HepG2 (cell line): ENCODE data around the gene ATOH8. TPM values are rescaled to one million over a fixed set of nuclear protein-coding genes. Genes with fewer than 3 reads are reported as not detected.
A peak's percentile ranks its signal among the peaks of the same experiment; 100 is the strongest.

Experiments
- BRF2 ChIP-seq: sonication (generic); formaldehyde crosslinking; IDR thresholded peaks from 2 replicates; pipeline ENCODE4 v1.8.1; 2022; ENCODE audit warnings: mild to moderate bottlenecking, missing genetic modification reagents
- CC2D1A ChIP-seq: sonication (generic); formaldehyde crosslinking; IDR thresholded peaks from 2 replicates; pipeline ENCODE4 v1.8.1; 2023; ENCODE audit warnings: mild to moderate bottlenecking, missing genetic modification reagents
- GTF2F1 ChIP-seq: fragments of 150-350 bp; IDR thresholded peaks from 2 replicates; pipeline ENCODE4 v1.6.1; 2014; ENCODE audit warnings: low read length
- KLF15 ChIP-seq: sonication (generic); formaldehyde crosslinking; IDR thresholded peaks from 2 replicates; pipeline ENCODE4 v1.8.1; 2023; ENCODE audit warnings: borderline replicate concordance, mild to moderate bottlenecking, inconsistent platforms, missing genetic modification reagents, mixed read lengths
- MXD4 ChIP-seq: IDR thresholded peaks from 2 replicates; pipeline ENCODE4 v1.6.1; 2016; ENCODE audit warnings: mild to moderate bottlenecking, missing biosample characterization, missing genetic modification reagents
- POLR2G ChIP-seq: fragments of 200-400 bp; formaldehyde crosslinking; IDR thresholded peaks from 2 replicates; pipeline ENCODE4 v1.6.1; 2018; ENCODE audit warnings: mild to moderate bottlenecking, low read depth, low read length, moderate library complexity
- SETDB1 ChIP-seq: sonication (generic); formaldehyde crosslinking; IDR thresholded peaks from 2 replicates; pipeline ENCODE4 v1.5.1; 2020; ENCODE audit warnings: missing genetic modification reagents, mild to moderate bottlenecking, borderline replicate concordance
- SP1 ChIP-seq, 2 experiments: fragments of 450-650 bp in 1 of 2; sonication (generic) in 1 of 2; formaldehyde crosslinking in 1 of 2; IDR thresholded peaks; 2 replicates each; pipeline versions ENCODE4 v1.4.0 to v1.6.1; 2016 to 2020; ENCODE audit warnings: missing genetic modification reagents in 1 of 2
- ZBTB38 ChIP-seq: sonication (generic); formaldehyde crosslinking; IDR thresholded peaks from 2 replicates; pipeline ENCODE4 v1.5.1; 2020; ENCODE audit warnings: mild to moderate bottlenecking, missing genetic modification reagents
- ZFP37 ChIP-seq: sonication (generic); formaldehyde crosslinking; IDR thresholded peaks from 2 replicates; pipeline ENCODE4 v1.4.0; 2020; ENCODE audit warnings: missing genetic modification reagents, borderline replicate concordance
- ZMYM3 ChIP-seq: sonication (generic); formaldehyde crosslinking; IDR thresholded peaks from 2 replicates; pipeline ENCODE4 v1.5.1; 2020; ENCODE audit warnings: mild to moderate bottlenecking, missing genetic modification reagents
- ZNF18 ChIP-seq: sonication (generic); formaldehyde crosslinking; IDR thresholded peaks from 2 replicates; pipeline ENCODE4 v1.8.0; 2022; ENCODE audit warnings: mild to moderate bottlenecking, missing genetic modification reagents; ENCODE audit not compliant: insufficient replicate concordance
- ZNF329 ChIP-seq: sonication (generic); formaldehyde crosslinking; IDR thresholded peaks from 2 replicates; pipeline ENCODE4 v1.9.0; 2021; ENCODE audit warnings: low read depth, mild to moderate bottlenecking, missing genetic modification reagents
- ZNF335 ChIP-seq: sonication (generic); formaldehyde crosslinking; IDR thresholded peaks from 2 replicates; pipeline ENCODE4 v1.4.0; 2020; ENCODE audit warnings: missing genetic modification reagents
- ZNF33B ChIP-seq: sonication (generic); formaldehyde crosslinking; IDR thresholded peaks from 2 replicates; pipeline ENCODE4 v1.5.1; 2020; ENCODE audit warnings: mild to moderate bottlenecking, missing genetic modification reagents
- ZNF746 ChIP-seq: sonication (generic); formaldehyde crosslinking; IDR thresholded peaks from 2 replicates; pipeline ENCODE4 v1.8.0; 2022; ENCODE audit warnings: mild to moderate bottlenecking, missing genetic modification reagents
- ZNF761 ChIP-seq: sonication (generic); formaldehyde crosslinking; conservative IDR thresholded peaks from 2 replicates; pipeline ENCODE4 v1.4.0; 2020; ENCODE audit warnings: mild to moderate bottlenecking, missing genetic modification reagents
- ZNF770 ChIP-seq: sonication (generic); formaldehyde crosslinking; IDR thresholded peaks from 2 replicates; pipeline ENCODE4 v1.5.0; 2020; ENCODE audit warnings: mild to moderate bottlenecking, missing genetic modification reagents
- ZSCAN25 ChIP-seq: sonication (generic); formaldehyde crosslinking; IDR thresholded peaks from 2 replicates; pipeline ENCODE4 v1.8.0; 2022; ENCODE audit warnings: mild to moderate bottlenecking, missing genetic modification reagents
- polyA plus RNA-seq, 8 experiments: library from polyadenylated mRNA; depleted of rRNA in 3 of 8; stranded (reverse) in 7 of 8; unstranded in 1 of 8; fragments of >200 nt; fragmentation: Illumina TruSeq in 4 of 8; extraction: Trizol in 4 of 8; gene quantifications; 2 replicates each; pipeline versions ENCODE4 v1.2.1 to v1.2.3, GENCODE V29; 2011 to 2016; ENCODE audit warnings: low read depth in 4 of 8, missing spikeins in 1 of 8, mixed read lengths in 1 of 8; ENCODE audit not compliant: insufficient read depth in 1 of 8
- total RNA-seq, 5 experiments: library from RNA; depleted of rRNA; stranded (reverse); fragments of >200 nt; fragmentation: Illumina TruSeq; extraction: Trizol; gene quantifications; 2 replicates each; pipeline ENCODE4 v1.2.3, GENCODE V29; 2016; ENCODE audit warnings: low read depth in 1 of 5
- TF ChIP-seq, protein P1 (sequence below): sonication (generic); formaldehyde crosslinking; IDR thresholded peaks from 2 replicates; pipeline ENCODE4 v1.5.0; 2020; ENCODE audit warnings: mild to moderate bottlenecking, missing genetic modification reagents, borderline replicate concordance
- TF ChIP-seq, protein P2 (sequence below): sonication (generic); formaldehyde crosslinking; IDR thresholded peaks from 2 replicates; pipeline ENCODE4 v1.4.0; 2020; ENCODE audit warnings: missing genetic modification reagents

ATOH8 gene
- total and polyA plus RNA-seq, 2 of the 13 experiments (the other 11 are each of a cell fraction or from before 2014, with no cell fraction given), result 0.13 to 0.61 TPM

DNA sequence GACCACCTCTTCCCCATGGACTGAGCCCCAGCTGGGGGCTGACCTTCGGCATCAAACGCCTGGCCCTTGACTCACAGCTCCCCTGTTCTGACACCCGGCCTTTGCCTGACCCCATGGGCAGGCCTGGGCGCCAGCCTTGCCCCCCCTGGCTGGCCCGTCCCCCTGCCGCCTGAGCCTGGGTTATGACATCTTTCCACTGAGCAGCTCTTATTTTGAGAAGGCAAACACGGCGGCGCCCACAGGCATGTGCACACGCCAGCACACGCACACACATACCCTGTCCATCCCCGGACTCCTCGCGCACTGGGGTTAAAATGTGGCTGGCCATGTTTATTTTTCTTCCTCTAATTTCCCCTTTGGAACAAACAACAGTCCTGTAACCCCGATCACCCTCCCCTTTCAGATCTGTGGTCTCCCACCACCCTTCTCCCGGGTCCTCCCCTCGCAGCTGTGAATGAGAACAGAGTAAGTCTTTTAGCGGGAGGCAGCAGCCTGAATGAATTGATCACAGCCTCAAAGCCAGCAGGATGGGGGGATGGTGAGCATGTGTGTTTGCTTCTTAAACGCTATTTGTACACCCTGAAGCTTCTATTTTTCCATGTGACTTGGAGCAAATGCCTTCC lies 11.8 kb upstream of the ATOH8 start (continued):
- TF ChIP-seq ZNF18 (CRISPR knock-in tag), result no peak
- TF ChIP-seq ZFP37 (CRISPR knock-in tag), result no peak
- TF ChIP-seq POLR2G, result no peak
- no peak for TF ChIP-seq ZNF770 (CRISPR knock-in tag)
- no peak for TF ChIP-seq CC2D1A
- TF ChIP-seq ZNF746 (CRISPR knock-in tag), result no peak
- no peak for TF ChIP-seq ZBTB38 (CRISPR knock-in tag)
- no peak for TF ChIP-seq MXD4 (CRISPR knock-in tag)
- no peak for TF ChIP-seq ZNF329
- TF ChIP-seq ZNF761 (CRISPR knock-in tag), result no peak
- 0 out of 2 replicates have a peak, but pooled peaks have one; percentile 7 for TF ChIP-seq ZMYM3 (CRISPR knock-in tag)
- TF ChIP-seq SP1 (IDR thresholded peaks at IDR 0.05), result no peak
- 0 out of 2 replicates have a peak, but pooled peaks have one; percentile 29 for TF ChIP-seq SP1 (CRISPR knock-in tag; IDR thresholded peaks at IDR 0.05)
- TF ChIP-seq ZNF33B (CRISPR knock-in tag), result no peak
- no peak for TF ChIP-seq ZNF335 (CRISPR knock-in tag)
- no peak for TF ChIP-seq ZSCAN25 (CRISPR knock-in tag)
- TF ChIP-seq, protein P1, sequence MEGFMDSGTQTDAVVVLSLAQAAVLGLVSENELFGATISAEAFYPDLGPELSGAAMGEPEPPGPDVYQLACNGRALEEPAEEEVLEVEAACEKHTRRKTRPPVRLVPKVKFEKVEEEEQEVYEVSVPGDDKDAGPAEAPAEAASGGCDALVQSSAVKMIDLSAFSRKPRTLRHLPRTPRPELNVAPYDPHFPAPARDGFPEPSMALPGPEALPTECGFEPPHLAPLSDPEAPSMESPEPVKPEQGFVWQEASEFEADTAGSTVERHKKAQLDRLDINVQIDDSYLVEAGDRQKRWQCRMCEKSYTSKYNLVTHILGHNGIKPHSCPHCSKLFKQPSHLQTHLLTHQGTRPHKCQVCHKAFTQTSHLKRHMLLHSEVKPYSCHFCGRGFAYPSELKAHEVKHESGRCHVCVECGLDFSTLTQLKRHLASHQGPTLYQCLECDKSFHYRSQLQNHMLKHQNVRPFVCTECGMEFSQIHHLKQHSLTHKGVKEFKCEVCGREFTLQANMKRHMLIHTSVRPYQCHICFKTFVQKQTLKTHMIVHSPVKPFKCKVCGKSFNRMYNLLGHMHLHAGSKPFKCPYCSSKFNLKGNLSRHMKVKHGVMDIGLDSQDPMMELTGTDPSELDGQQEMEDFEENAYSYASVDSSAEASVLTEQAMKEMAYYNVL (CRISPR knock-in tag), result 0 out of 2 replicates have a peak, but pooled peaks have one; percentile 16
- TF ChIP-seq BRF2 (CRISPR knock-in tag), result no peak
- no peak for TF ChIP-seq GTF2F1
- no peak for TF ChIP-seq SETDB1 (CRISPR knock-in tag)
- no peak for TF ChIP-seq KLF15 (CRISPR knock-in tag)
- TF ChIP-seq, protein P2, sequence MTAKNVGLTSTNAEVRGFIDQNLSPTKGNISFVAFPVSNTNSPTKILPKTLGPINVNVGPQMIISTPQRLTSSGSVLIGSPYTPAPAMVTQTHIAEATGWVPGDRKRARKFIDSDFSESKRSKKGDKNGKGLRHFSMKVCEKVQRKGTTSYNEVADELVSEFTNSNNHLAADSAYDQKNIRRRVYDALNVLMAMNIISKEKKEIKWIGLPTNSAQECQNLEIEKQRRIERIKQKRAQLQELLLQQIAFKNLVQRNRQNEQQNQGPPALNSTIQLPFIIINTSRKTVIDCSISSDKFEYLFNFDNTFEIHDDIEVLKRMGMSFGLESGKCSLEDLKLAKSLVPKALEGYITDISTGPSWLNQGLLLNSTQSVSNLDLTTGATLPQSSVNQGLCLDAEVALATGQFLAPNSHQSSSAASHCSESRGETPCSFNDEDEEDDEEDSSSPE (CRISPR knock-in tag), result no peak
